Measurements from ENCODE around the gene ARVCF. TPM values are rescaled to one million over a fixed set of nuclear protein-coding genes. Genes with fewer than 3 reads are reported as not detected.
A peak's percentile ranks its signal among the peaks of the same experiment; 100 is the strongest.

Gene ARVCF
- total and polyA plus RNA-seq, 8 donors: 3.5 to 51.3 (median 13.6) TPM

DNA sequence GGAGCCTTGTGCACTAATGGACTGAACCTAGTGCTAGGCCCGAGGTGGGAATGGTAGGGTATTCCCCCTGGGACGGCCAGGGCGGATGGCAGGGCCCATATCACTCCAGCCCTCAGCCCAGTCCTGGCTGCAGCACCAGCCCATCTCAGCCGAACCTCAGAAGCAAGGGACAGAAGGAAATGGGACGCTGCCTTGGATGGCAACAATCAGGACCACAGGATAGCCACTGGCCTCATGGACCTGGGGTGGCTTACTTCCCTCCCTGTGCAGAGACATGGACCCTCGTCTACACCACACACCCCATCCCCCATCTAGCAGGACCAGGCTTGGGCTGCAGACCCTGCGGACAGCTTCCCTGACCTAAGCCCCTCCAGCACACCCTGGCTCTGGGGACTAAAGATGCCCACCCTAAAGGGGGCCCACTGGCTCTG, 24.1 kb downstream of the ARVCF start:
- Histone ChIP-seq H3K27me3 (no peaks in the 10 kb centered on the region), H3K9me3 (no peaks in the 10 kb centered on the region), H3K36me3 (no peaks in the 10 kb centered on the region), H3K4me1 (peaks cover 0 to 35% (median 4%) of the 10 kb centered on the region in 4 donors), H3K27ac (no peak overlapping the region), H3K4me3 (no peak overlapping the region)
- WGBS, 5 donors: 90 to 95% (median 90%) methylated on average over 6 to 7 of the region's 7 CpGs
- DNase-seq: no peak
- intact Hi-C loops (cut with DNase I; ENCODE audit: low total_unique reads): no loop called here
- TF ChIP-seq POLR2A (IDR thresholded peaks at IDR 0.05) (no peak), POLR2AphosphoS5 (IDR thresholded peaks at IDR 0.05) (no peak), EP300 (IDR thresholded peaks at IDR 0.05) (no peak)
- TF ChIP-seq, protein P1, sequence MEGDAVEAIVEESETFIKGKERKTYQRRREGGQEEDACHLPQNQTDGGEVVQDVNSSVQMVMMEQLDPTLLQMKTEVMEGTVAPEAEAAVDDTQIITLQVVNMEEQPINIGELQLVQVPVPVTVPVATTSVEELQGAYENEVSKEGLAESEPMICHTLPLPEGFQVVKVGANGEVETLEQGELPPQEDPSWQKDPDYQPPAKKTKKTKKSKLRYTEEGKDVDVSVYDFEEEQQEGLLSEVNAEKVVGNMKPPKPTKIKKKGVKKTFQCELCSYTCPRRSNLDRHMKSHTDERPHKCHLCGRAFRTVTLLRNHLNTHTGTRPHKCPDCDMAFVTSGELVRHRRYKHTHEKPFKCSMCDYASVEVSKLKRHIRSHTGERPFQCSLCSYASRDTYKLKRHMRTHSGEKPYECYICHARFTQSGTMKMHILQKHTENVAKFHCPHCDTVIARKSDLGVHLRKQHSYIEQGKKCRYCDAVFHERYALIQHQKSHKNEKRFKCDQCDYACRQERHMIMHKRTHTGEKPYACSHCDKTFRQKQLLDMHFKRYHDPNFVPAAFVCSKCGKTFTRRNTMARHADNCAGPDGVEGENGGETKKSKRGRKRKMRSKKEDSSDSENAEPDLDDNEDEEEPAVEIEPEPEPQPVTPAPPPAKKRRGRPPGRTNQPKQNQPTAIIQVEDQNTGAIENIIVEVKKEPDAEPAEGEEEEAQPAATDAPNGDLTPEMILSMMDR (IDR thresholded peaks at IDR 0.05): no peak

DNA sequence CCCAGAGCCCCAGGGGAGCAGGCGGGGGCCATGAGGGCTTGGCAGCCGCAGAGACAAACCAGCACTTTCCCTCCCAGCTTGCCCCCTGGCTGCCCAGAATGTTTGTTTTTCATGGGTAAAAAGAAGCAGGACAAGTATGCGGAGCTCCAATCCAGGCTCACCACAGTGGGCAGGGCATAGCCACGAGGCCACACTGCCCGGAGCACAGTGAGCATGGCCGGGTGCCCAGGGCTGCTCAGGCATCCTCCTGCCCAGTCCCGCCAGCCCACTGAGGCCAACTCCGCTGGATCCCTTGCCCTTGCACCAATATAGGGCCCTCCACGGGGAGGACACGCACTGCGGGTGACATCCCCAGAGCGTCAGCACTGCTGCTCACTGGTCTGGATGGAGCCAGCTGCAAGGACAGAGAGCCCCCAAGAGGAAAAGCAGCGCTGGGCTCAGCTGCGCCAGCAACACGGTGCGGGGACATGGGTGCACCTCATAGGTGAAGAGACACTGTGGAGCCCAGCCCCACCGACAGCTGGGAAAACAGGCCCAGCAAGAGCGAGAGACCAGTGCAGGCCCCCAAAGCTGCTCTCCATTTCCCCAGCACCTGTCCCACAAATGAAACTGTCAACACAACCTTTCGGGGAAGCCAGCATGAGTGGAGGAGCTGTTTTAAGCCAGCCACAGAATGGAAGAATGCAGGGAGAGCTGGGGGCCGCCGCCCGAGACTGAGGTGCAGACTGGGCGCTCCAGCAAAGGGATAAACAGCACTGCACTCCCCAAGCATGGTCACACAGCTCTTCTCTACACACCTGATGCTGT, 24.8 kb downstream of the ARVCF start:
- peak overlapping the region in 2 of 5 donors; percentile 19 to 50 for H3K27ac ChIP-seq
- WGBS, 5 donors: 66 to 81% (median 75%) methylated on average over 11 to 23 of the region's 23 CpGs
- H3K36me3 ChIP-seq: no peaks in the 10 kb centered on the region
- TF ChIP-seq POLR2A (IDR thresholded peaks at IDR 0.05) (no peak), EP300 (IDR thresholded peaks at IDR 0.05) (no peak)
- TF ChIP-seq, protein P1 (IDR thresholded peaks at IDR 0.05): no peak
- H3K27me3 ChIP-seq: no peaks in the 10 kb centered on the region
- intact Hi-C loops (cut with DNase I; ENCODE audit: low total_unique reads): no loop called here
- no peak for DNase-seq
- peaks cover 0 to 39% (median 6%) of the 10 kb centered on the region in 4 donors for H3K4me1 ChIP-seq
- no peaks in the 10 kb centered on the region for H3K9me3 ChIP-seq
- H3K4me3 ChIP-seq: no peak overlapping the region

DNA sequence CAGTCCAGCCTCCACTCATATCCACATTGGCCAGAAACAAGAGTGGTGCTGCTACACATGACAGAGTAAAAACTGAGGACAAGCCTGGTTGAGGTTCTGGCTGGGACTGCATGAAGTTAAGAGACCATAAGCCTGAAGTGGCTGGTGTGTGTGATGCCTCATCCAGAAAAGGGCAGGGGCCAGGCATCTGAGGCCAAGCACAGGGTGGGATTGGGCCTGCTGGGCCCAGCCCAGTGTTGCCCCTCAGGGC, 25.3 kb downstream of the ARVCF start:
- peak overlapping the region in 2 of 5 donors; percentile 19 to 50 for H3K27ac ChIP-seq
- DNase-seq: no peak

DNA sequence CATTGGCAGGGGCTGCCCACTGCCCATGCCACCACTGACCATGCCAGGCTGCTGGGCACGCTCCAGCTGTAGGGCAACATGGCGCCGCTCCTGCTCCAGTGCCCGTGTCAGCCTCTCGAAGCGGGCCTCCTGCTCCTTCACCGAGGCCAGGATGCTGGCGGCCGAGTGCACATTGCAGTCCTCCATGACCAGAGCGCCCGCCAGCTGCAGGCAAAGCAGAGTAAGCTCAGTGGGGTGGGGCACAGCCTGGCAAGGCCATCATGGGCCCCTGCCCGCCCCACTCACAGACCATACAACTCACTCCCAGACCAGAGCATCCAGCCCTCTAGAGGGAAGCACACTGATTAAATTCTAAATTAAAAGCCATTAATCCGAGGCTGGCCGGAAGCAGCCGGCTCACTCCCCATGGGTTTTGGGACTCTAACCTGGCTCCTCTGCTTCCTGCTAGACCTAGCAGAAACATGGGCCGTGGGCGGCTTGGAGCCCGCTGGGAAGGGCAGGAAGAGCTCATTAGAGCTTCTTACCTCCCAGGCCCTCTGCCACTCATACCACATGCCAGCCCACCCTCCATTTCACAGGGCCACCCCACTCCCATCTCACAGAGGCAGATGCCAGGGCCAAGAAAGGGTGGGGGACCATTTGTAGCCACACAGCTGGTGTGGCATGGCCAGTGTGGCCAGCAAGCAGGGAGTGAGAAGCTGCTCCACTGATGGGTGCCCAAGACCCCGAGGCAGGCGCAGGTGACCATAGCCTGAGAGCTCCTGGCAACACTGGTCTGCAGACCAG, 25.8 kb downstream of the ARVCF start:
- H3K36me3 ChIP-seq: no peaks in the 10 kb centered on the region
- no peaks in the 10 kb centered on the region for H3K27me3 ChIP-seq
- peak overlapping the region in 2 of 5 donors; percentile 19 to 50 for H3K27ac ChIP-seq
- no peak overlapping the region for H3K4me3 ChIP-seq
- H3K9me3 ChIP-seq: no peaks in the 10 kb centered on the region
- TF ChIP-seq EP300 (IDR thresholded peaks at IDR 0.05): no peak
- TF ChIP-seq, protein P1 (IDR thresholded peaks at IDR 0.05): no peak
- no peak for TF ChIP-seq POLR2A (IDR thresholded peaks at IDR 0.05)
- no peak for TF ChIP-seq POLR2AphosphoS5 (IDR thresholded peaks at IDR 0.05)
- 95 to 96% (median 95%) methylated on average over 8 to 20 of the region's 20 CpGs for WGBS, 5 donors
- no peak for DNase-seq
- intact Hi-C loops (cut with DNase I; ENCODE audit: low total_unique reads): no loop called here
- H3K4me1 ChIP-seq: peaks cover 8 to 46% (median 13%) of the 10 kb centered on the region in 4 donors

More for the DNA sequence above, 25.3 kb downstream of the ARVCF start:
- peaks cover 5 to 44% (median 10%) of the 10 kb centered on the region in 4 donors for H3K4me1 ChIP-seq
- H3K27me3 ChIP-seq: no peaks in the 10 kb centered on the region
- TF ChIP-seq POLR2A (IDR thresholded peaks at IDR 0.05): no peak
- TF ChIP-seq, protein P1 (IDR thresholded peaks at IDR 0.05): no peak
- no peak for TF ChIP-seq EP300 (IDR thresholded peaks at IDR 0.05)
- no peak for TF ChIP-seq POLR2AphosphoS5 (IDR thresholded peaks at IDR 0.05)
- no peak overlapping the region for H3K4me3 ChIP-seq
- intact Hi-C loops (cut with DNase I; ENCODE audit: low total_unique reads): no loop called here
- no peaks in the 10 kb centered on the region for H3K36me3 ChIP-seq
- H3K9me3 ChIP-seq: no peaks in the 10 kb centered on the region
